Vagina (tissue), 2 donors: Measurements from ENCODE around the gene MYH9.

Experiments used
- CTCF ChIP-seq, 3 experiments: fragments of 450-650 bp in 2 of 3; fragments of 200-600 bp in 1 of 3; sonication (generic) in 1 of 3; IDR thresholded peaks; one replicate each; pipeline ENCODE4 v1.5.1; 2017 to 2019; ENCODE audit warnings: antibody characterized with exemption in 3 of 3, mild to moderate bottlenecking in 2 of 3, moderate library complexity in 2 of 3
- POLR2A ChIP-seq, 2 donors: fragments of 450-650 bp; IDR thresholded peaks; one replicate each; pipeline ENCODE4 v1.6.1; 2017; ENCODE audit warnings: antibody characterized with exemption in 2 of 2, mild to moderate bottlenecking in 2 of 2, moderate library complexity in 2 of 2
- POLR2AphosphoS5 ChIP-seq, 2 donors: sonication (generic); formaldehyde crosslinking; IDR thresholded peaks; one replicate each; pipeline ENCODE4 v1.9.0; 2017; ENCODE audit warnings: antibody characterized with exemption in 2 of 2, mild to moderate bottlenecking in 2 of 2, low read depth in 1 of 2; ENCODE audit not compliant: insufficient read depth in 1 of 2

GRCh38 chr22:36297568-36297967, 90.2 kb downstream of the MYH9 start:
- TF ChIP-seq POLR2AphosphoS5 (IDR thresholded peaks at IDR 0.05; ENCODE audit: insufficient read depth in 1 of 2, low read depth in 1 of 2) (peak in 1 of 2 donors; percentile 13), CTCF (IDR thresholded peaks at IDR 0.05) (no peak), POLR2A (IDR thresholded peaks at IDR 0.05) (no peak)
